GM23338 (cell line): ENCODE measurements around the gene SMARCC2. TPM values are rescaled to one million over a fixed set of nuclear protein-coding genes. Genes with fewer than 3 reads are reported as not detected.

Experiments used
- ATAC-seq: fragments of 200-7000 bp; cut with Tn5 transposase; 3 replicates; pipeline ENCODE4 v1.9.1; 2020
- DNase-seq: peaks from one replicate; pipeline ENCODE4 v3.0.0-alpha.2; 2015; ENCODE audit warnings: low spot score
- H2AFZ ChIP-seq: fragments of 200-600 bp; sonication (generic); 2 replicates; pipeline ENCODE4 v1.8.0; 2016; ENCODE audit warnings: antibody characterized with exemption, mild to moderate bottlenecking, moderate library complexity
- H3F3A ChIP-seq: fragments of 200-600 bp; sonication (generic); replicated peaks from 2 replicates; pipeline ENCODE4 v1.8.0; 2017; ENCODE audit warnings: antibody characterized with exemption, mixed run types, low read depth
- H3K27ac ChIP-seq: fragments of 200-600 bp; sonication (generic); 2 replicates; pipeline ENCODE4 v1.6.1; 2016; ENCODE audit warnings: low read depth
- H3K27me3 ChIP-seq: fragments of 200-600 bp; sonication (generic); 2 replicates; pipeline ENCODE4 v1.8.0; 2016; ENCODE audit warnings: mild to moderate bottlenecking, mixed run types, moderate library complexity; ENCODE audit not compliant: insufficient read depth
- H3K36me3 ChIP-seq: fragments of 200-600 bp; sonication (generic); 2 replicates; pipeline ENCODE4 v1.8.0; 2016; ENCODE audit warnings: mild to moderate bottlenecking; ENCODE audit not compliant: insufficient read depth
- H3K4me1 ChIP-seq: fragments of 200-600 bp; sonication (generic); 2 replicates; pipeline ENCODE4 v1.8.0; 2016; ENCODE audit warnings: mild to moderate bottlenecking, moderate library complexity; ENCODE audit not compliant: insufficient read depth
- H3K4me2 ChIP-seq: fragments of 200-600 bp; sonication (generic); 2 replicates; pipeline ENCODE4 v1.7.1; 2017; ENCODE audit warnings: mixed run types
- H3K4me3 ChIP-seq: fragments of 200-600 bp; sonication (generic); 2 replicates; pipeline ENCODE4 v1.6.1; 2016; ENCODE audit warnings: mixed run types
- H3K79me2 ChIP-seq: fragments of 200-600 bp; sonication (generic); replicated peaks from 2 replicates; pipeline ENCODE4 v1.8.0; 2017; ENCODE audit warnings: mild to moderate bottlenecking; ENCODE audit not compliant: insufficient read depth
- H3K9me2 ChIP-seq: fragments of 200-600 bp; sonication (generic); 2 replicates; pipeline ENCODE4 v1.8.0; 2017; ENCODE audit not compliant: insufficient read depth
- H4K20me1 ChIP-seq: fragments of 200-600 bp; sonication (generic); replicated peaks from 2 replicates; pipeline ENCODE4 v1.8.0; 2017; ENCODE audit warnings: mild to moderate bottlenecking; ENCODE audit not compliant: insufficient read depth
- H3K27ac Mint-ChIP-seq: 2 replicates; pipeline ENCODE4 v1.8.0; 2020; ENCODE audit warnings: inconsistent platforms, mild to moderate bottlenecking, moderate library complexity, mixed read lengths
- H3K27me3 Mint-ChIP-seq: 3 replicates; pipeline ENCODE4 v1.8.0; 2022; ENCODE audit warnings: low read depth, mild to moderate bottlenecking, moderate library complexity, mixed read lengths, inconsistent platforms; ENCODE audit not compliant: insufficient read depth, poor library complexity
- H3K36me3 Mint-ChIP-seq: 3 replicates; pipeline ENCODE4 v1.8.0; 2021; ENCODE audit warnings: low read depth, mild to moderate bottlenecking, inconsistent platforms, moderate library complexity, mixed read lengths
- H3K4me1 Mint-ChIP-seq: 3 replicates; pipeline ENCODE4 v1.8.0; 2020; ENCODE audit warnings: mild to moderate bottlenecking, inconsistent platforms, mixed read lengths
- H3K4me3 Mint-ChIP-seq: 3 replicates; pipeline ENCODE4 v1.8.0; 2021; ENCODE audit warnings: moderate library complexity, mild to moderate bottlenecking, inconsistent platforms, mixed read lengths
- H3K9me3 Mint-ChIP-seq: 3 replicates; pipeline ENCODE4 v1.8.0; 2020; ENCODE audit warnings: moderate library complexity, mild to moderate bottlenecking, inconsistent platforms, mixed read lengths
- JUNB ChIP-seq: IDR thresholded peaks from one replicate; pipeline ENCODE4 v1.6.1; 2016; ENCODE audit warnings: antibody characterized with exemption; ENCODE audit not compliant: unreplicated experiment
- POLR2AphosphoS5 ChIP-seq: IDR thresholded peaks from 2 replicates; pipeline ENCODE4 v1.6.1; 2016; ENCODE audit warnings: antibody characterized with exemption, low read depth
- polyA plus RNA-seq: library from polyadenylated mRNA; unstranded; fragments of >200 nt; fragmentation: Nextera tagmentation; extraction: Ambion mirVana; gene quantifications from 2 replicates; pipeline ENCODE4 v1.2.1, GENCODE V29; 2016
- total RNA-seq: library from RNA; depleted of rRNA; stranded (reverse); fragments of >200 nt; shearing (Covaris generic); gene quantifications from 2 replicates; pipeline ENCODE4 v1.2.3, GENCODE V29; 2014
- TF ChIP-seq, protein P1 (sequence below): IDR thresholded peaks from 2 replicates; pipeline ENCODE4 v1.6.1; 2016; ENCODE audit warnings: antibody characterized with exemption
- TF ChIP-seq, protein P2 (sequence below): IDR thresholded peaks from one replicate; pipeline ENCODE4 v1.6.1; 2018; ENCODE audit warnings: antibody characterized with exemption; ENCODE audit not compliant: unreplicated experiment

Gene SMARCC2
- total and polyA plus RNA-seq, 2 experiments from 2014 or later: 40.4 to 68.3 TPM

DNA sequence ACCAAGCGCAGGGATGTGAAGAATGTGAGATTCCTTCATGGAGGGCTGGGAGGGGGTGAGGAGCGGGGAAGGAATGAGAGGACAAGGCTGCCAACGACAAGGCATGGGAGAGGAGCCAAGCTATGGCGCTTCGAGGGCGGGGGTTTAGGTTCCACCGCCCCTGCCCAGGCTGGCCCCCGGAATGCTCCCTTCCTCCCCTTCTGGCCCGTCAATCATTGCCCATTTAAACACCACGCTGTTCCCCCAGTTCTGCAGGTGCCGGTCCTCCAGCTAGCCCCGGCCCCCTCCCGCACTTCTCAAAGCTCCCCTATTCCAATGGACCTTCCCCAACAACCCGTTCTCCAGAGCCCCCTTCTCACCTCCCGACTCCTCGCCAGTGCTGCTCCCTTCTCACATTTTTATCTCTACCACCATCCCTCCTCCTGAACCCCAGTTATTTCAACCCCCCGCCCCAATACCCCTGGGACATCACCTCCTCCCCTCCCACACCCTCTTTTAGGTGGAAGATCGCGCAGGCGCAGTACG lies 32.0 kb upstream of the SMARCC2 start:
- peak overlapping the region; percentile 90 for H3K4me2 ChIP-seq
- peaks cover 6% of the 10 kb centered on the region for H4K20me1 ChIP-seq
- no peaks in the 10 kb centered on the region for H3K27me3 ChIP-seq
- H3K36me3 ChIP-seq: peaks cover 7% of the 10 kb centered on the region
- peaks cover 45% of the 10 kb centered on the region for H3K79me2 ChIP-seq
- Mint-ChIP-seq H3K36me3 (peaks cover 28% of the 10 kb centered on the region), H3K27me3 (peaks cover 5% of the 10 kb centered on the region), H3K27ac (peak overlapping the region; percentile 99), H3K4me3 (peak overlapping the region; percentile 93), H3K4me1 (peaks cover 34% of the 10 kb centered on the region), H3K9me3 (peaks cover 3% of the 10 kb centered on the region; the same call in 1 of the 3 replicates)
- TF ChIP-seq, protein P1, sequence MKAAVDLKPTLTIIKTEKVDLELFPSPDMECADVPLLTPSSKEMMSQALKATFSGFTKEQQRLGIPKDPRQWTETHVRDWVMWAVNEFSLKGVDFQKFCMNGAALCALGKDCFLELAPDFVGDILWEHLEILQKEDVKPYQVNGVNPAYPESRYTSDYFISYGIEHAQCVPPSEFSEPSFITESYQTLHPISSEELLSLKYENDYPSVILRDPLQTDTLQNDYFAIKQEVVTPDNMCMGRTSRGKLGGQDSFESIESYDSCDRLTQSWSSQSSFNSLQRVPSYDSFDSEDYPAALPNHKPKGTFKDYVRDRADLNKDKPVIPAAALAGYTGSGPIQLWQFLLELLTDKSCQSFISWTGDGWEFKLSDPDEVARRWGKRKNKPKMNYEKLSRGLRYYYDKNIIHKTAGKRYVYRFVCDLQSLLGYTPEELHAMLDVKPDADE: no peak
- H3F3A ChIP-seq: peaks cover 20% of the 10 kb centered on the region; the same call in 1 of the 2 replicates
- ATAC-seq: peak; percentile 13
- peaks cover 30% of the 10 kb centered on the region for H3K4me1 ChIP-seq
- H2AFZ ChIP-seq: no peak overlapping the region
- peak overlapping the region; percentile 74 for H3K4me3 ChIP-seq
- H3K9me2 ChIP-seq: no peaks in the 10 kb centered on the region
- DNase-seq: peak; percentile 81
- peak overlapping the region; percentile 98 for H3K27ac ChIP-seq

DNA sequence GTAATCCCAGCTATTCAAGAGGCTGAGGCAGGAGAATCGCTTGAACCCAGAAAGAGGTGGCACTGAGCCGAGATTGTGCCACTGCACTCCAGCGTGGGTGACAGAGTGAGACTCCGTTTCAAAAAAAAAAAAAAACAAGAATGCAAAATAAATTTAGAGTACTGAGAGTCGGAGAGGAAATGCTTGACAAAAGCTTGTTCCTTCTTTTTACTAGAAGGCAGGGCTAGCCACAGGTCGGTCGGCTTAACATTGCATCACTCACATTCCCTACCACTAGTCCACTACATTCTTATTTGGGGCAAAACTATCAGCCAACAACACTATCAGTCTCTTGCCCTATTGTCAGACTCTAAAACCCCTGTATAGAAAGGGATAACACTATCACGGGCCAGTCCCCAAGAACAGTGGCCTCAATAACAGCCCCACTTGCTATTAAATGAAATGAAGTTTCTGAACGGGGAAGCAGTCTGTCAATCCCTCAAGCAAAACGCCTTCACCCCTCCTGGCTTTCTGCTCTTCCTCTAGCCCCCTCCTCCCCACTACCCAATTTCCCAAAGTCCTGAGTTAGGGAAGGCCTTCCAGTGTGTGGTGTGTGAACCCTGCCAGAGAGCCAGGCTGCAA lies 31.4 kb upstream of the SMARCC2 start:
- Histone ChIP-seq H3K4me3 (peak overlapping the region; percentile 74), H3K4me1 (peaks cover 30% of the 10 kb centered on the region), H2AFZ (no peak overlapping the region), H3K27ac (peak overlapping the region; percentile 98), H3K36me3 (peaks cover 11% of the 10 kb centered on the region), H3K9me2 (no peaks in the 10 kb centered on the region), H4K20me1 (peaks cover 8% of the 10 kb centered on the region), H3K79me2 (peaks cover 48% of the 10 kb centered on the region), H3K4me2 (peak overlapping the region; percentile 90), H3F3A (peaks cover 20% of the 10 kb centered on the region; the same call in 1 of the 2 replicates), H3K27me3 (no peaks in the 10 kb centered on the region)
- DNase-seq (peak; percentile 52), ATAC-seq (no peak)
- H3K27me3 Mint-ChIP-seq: peaks cover 5% of the 10 kb centered on the region
- TF ChIP-seq, protein P2, sequence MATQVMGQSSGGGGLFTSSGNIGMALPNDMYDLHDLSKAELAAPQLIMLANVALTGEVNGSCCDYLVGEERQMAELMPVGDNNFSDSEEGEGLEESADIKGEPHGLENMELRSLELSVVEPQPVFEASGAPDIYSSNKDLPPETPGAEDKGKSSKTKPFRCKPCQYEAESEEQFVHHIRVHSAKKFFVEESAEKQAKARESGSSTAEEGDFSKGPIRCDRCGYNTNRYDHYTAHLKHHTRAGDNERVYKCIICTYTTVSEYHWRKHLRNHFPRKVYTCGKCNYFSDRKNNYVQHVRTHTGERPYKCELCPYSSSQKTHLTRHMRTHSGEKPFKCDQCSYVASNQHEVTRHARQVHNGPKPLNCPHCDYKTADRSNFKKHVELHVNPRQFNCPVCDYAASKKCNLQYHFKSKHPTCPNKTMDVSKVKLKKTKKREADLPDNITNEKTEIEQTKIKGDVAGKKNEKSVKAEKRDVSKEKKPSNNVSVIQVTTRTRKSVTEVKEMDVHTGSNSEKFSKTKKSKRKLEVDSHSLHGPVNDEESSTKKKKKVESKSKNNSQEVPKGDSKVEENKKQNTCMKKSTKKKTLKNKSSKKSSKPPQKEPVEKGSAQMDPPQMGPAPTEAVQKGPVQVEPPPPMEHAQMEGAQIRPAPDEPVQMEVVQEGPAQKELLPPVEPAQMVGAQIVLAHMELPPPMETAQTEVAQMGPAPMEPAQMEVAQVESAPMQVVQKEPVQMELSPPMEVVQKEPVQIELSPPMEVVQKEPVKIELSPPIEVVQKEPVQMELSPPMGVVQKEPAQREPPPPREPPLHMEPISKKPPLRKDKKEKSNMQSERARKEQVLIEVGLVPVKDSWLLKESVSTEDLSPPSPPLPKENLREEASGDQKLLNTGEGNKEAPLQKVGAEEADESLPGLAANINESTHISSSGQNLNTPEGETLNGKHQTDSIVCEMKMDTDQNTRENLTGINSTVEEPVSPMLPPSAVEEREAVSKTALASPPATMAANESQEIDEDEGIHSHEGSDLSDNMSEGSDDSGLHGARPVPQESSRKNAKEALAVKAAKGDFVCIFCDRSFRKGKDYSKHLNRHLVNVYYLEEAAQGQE: no peak
- TF ChIP-seq JUNB (no peak), POLR2AphosphoS5 (0 out of 2 replicates have a peak, but pooled peaks have one; percentile 21)
- peak overlapping the region; percentile 99 for H3K27ac Mint-ChIP-seq
- peak overlapping the region; percentile 93 for H3K4me3 Mint-ChIP-seq
- H3K4me1 Mint-ChIP-seq: peaks cover 34% of the 10 kb centered on the region
- peaks cover 3% of the 10 kb centered on the region; the same call in 1 of the 3 replicates for H3K9me3 Mint-ChIP-seq
- H3K36me3 Mint-ChIP-seq: peaks cover 29% of the 10 kb centered on the region
